Activated CD4-positive, alpha-beta T cell treated with anti-CD3 and anti-CD28 coated beads, Interleukin-10, Interleukin-2, amounts not matched to agents 100 ng/mL and 50 ng/mL, durations not matched to agents 16 hours and 8 hours (primary cell): ENCODE results near the gene TNXB.
"Not testable (repeated sequence)": the region's sequence is repeated elsewhere in the genome, so short reads cannot be mapped to it uniquely, and the experiment has no call there.

Source experiments
- DNase-seq: peaks from one replicate; pipeline ENCODE4 v3.0.0-alpha.2; 2020

Gene TNXB

GRCh38 chr6:32084780-32085179, 24.4 kb downstream of the TNXB start:
- no peak for DNase-seq

GRCh38 chr6:32083812-32084768, 25.0 kb downstream of the TNXB start:
- no peak for DNase-seq

DNA sequence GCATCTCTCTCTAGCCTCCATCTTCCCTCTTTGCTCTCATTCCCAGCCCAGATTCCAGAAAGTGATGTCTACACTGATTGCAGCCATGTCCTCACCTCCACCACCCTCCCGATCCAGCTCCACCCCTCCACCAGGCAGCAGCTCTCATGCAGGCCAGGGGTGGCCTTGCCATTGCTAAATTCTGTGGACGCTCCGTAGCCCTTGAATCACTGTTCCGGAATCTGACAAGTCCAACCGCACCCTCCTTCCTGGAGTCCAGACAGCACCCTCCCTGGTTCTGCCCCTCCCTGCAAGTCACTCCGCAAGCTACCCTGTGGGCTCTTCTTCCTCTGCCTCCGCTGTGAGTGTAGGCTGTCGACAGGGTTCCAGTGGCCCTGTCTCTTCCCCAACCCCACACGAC, 26.2 kb downstream of the TNXB start:
- no peak for DNase-seq

- no peak for DNase-seq
Observed at GRCh38 chr6:32082478-32082877, 26.7 kb downstream of the TNXB start.

GRCh38 chr6:32081168-32081990, 27.8 kb downstream of the TNXB start:
- DNase-seq, result no peak

DNA sequence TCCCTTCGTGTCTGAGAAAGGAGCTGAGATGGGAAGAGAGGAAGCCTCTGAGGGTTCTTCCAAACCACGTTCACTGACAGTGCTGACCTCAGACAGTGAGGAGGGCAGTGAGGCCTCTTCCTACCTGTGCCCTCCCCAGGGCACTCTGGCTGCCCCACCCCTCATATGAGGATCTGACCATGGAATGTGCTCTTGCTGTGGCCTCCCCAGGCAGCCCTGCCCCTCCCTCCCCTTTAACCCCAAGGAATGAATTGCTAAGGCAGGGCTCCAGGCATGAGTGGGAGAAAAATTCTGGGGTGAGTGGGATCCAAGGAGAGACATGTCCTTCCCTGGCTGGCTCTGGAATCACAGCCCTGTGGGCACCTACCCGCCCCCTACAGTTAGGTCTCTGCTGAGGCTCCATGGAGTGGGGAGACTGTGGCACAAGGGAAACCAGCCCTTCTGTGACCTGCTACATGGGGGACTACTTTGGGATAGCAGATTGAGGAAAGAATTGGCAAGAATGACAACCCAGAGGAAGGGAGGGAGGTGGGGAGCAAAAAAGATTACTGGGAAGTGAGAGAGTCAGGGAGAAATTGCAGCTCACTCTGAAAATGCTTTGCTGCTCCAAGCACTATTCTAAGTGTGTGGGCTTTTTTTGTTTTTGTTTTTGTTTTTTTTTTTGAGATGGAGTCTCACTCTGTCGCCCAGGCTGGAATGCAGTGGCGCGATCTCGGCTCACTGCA, 29.4 kb downstream of the TNXB start:
- no peak for DNase-seq

DNA sequence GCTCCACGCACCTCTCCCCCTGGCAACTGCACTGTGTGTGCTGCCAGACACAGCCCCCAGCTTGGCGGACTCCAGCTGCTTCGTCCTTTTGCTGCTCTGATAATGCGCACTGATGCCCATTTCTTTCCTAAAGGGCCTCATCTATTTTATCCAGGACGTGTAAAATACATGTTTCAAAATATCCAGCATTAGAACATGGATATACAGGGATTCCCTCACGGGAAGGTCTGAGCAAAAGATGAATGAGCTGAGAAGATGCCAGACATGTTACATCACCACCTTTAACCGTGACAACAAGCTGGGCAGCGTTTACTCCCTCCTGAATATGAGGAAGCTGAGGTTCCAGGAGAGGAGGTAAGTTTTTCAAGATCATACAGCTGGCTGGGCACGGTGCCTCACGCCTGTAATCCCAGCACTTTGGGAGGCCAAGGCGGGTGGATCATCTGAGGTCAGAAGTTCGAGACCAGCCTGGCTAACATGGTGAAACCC, 32.8 kb downstream of the TNXB start:
- DNase-seq, result no peak

DNA sequence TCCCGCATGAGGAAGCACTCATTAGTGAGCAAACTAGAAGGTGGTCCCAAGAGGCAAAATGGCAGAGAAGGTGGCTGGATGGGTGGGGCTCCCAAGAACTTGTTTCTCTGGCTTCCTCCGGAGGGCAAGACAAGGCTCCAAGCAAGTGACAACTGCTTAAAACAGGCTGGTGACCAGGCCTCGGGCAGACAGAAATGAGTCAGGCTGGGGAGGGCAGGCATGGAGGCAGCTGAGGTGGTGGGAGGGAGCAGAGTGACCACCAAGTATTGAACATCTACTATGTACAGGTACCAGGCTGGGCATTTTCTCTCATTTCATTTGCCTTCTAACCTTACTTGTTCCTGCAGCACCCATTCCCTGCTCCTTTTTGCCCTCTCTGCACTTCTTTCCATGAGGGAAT, 33.4 kb downstream of the TNXB start:
- no peak for DNase-seq

GRCh38 chr6:32074996-32075532, 34.1 kb downstream of the TNXB start:
- DNase-seq, result no peak

DNA sequence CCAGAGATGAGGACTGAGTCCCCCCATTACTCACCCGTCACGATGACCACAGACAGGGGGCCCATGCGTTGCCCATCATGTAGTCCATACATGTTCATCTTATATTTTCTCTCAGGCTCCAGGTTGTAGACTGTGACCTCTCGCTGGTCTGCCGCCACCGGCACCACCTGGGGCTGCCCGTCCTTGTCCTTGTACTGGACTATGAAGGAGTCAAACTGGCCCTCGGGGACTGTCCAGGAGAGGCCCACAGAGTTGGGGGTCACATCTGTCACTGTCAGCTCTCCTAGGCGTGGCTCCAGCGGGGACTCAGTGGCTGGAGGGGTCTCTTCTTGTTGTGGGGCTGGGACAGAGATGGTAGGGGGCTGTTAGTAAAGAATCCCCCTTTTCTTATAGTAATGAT, 35.5 kb downstream of the TNXB start:
- no peak for DNase-seq

DNA sequence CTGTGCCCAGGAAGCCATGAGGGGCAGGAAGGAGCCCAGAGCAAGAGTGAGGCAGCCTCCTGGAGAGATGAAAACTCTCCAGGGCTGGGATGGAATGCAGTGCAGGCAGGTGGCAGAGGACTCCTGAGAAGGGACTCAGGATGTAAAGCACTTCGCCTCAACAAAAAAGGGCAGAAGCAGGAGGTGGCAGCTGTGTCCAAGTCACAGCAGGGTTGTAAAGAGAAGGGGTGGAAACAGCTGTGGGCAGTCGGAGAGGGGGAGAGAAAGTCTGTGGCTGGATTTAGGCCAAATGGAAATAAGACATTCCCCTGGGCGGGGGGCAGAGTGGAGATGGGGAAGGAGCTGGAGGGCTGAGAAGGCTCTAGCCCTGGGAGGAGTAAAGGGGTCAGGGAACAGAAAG, 36.0 kb downstream of the TNXB start:
- no peak for DNase-seq

DNA sequence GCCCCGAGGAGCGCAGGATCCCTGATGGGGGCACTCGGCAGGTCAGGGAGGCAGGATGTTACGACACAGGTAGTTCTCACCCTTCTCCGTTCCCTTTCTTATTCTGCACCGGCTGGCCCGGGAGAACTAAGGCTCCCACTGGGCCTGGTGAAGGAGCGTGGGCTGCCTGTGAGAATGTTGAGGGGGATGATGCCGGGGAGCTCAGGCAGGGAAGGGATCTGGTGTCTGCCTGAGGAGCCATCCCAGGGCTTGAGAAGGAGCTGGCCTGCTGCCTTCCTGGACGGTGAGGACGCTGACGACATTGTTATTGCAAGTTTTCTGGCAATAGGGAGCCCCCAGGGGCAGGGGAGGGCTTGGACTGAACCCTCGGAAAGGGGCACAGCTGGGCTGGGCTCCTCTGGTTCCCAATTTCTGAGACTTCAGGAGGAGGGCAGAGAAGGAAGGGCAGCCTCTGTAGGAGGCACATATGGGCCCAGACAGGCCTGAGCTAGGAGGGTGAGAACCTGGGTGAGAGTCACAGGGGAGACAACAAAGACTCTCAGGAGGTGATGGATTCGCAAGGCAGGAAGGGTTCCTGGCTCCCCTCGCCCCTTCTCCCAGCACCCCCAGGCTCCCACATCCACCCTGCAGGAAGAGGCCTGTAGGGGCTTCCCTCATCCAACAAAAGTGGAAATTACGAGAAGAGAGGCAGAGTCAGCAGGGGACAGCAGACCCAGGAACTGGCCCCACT, 38.2 kb downstream of the TNXB start:
- DNase-seq, result no peak

DNA sequence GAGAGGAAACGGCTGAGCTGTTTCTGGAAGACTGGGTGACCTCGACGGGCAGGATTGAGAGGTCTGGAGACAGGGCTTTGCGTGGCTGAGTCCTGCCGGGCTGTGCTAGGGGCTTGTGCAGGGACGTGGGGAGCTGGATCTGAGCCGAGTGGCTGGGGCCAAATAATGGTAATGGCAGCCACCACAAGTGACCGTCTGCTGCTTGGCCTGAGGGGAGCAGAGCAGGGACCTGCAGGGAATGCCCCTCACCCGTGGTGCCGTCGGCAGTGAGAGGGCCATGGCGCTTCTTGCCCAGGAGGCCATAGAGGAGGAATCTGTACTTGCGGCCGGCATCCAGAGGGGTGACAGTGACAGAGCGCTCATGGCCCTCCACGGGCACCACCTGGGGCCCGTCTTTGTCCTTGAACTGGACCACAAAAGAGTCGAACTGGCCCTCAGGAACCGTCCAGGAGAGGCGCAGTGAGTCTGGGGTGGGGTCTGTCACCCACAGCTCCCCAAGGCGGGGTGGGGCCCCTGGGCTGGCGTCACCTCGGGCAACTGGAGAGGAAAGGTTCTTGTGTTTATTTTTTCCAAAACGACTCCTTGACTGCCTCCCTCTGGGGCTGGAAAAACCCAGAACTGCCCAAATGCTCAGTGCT, 39.1 kb downstream of the TNXB start:
- DNase-seq, result no peak

- DNase-seq, result no peak
Observed at GRCh38 chr6:32069460-32069859, 39.7 kb downstream of the TNXB start.

DNA sequence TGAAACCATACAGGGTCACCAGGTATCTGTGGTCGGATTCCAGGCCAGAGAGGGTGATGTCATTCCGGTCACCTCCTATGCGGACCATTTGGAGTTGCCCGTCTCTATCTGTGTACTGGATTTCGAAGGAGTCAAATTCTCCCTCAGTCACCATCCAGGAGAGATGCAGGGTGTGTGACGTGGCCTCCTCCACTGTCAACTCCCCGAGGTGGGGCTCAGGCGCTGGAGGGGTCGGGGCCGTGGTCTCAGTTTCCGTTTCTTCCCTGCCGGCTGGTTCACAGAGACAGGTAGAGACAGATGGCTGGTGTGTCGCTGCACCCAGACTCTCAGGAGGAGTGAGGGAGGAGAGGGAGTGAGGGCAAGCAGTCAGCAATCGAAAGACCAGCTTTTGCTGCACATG, 40.3 kb downstream of the TNXB start:
- no peak for DNase-seq

- not testable (repeated sequence) for DNase-seq
Observed at GRCh38 chr6:32068315-32068714, 40.8 kb downstream of the TNXB start.

DNA sequence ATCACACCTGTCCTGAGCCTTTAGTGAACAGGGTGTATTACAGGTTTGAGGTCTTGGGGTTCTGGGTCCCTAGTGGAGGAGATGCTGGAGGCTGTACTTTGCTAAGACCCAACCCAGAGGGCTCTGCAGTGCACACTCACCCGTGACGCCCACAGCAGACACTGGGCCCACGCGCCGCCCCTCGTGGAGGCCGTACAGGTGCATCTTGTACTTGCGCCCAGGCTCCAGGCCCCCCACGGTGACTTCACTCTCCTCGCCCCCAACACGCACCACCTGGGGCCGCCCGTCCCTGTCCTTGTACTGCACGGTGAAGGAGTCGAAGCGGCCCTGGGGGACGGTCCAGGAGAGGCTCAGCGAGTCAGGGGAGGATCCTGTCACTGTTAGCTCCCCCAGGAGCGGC, 41.6 kb downstream of the TNXB start:
- not testable (repeated sequence) for DNase-seq

GRCh38 chr6:32064706-32065105, 44.4 kb downstream of the TNXB start:
- DNase-seq, result no peak

DNA sequence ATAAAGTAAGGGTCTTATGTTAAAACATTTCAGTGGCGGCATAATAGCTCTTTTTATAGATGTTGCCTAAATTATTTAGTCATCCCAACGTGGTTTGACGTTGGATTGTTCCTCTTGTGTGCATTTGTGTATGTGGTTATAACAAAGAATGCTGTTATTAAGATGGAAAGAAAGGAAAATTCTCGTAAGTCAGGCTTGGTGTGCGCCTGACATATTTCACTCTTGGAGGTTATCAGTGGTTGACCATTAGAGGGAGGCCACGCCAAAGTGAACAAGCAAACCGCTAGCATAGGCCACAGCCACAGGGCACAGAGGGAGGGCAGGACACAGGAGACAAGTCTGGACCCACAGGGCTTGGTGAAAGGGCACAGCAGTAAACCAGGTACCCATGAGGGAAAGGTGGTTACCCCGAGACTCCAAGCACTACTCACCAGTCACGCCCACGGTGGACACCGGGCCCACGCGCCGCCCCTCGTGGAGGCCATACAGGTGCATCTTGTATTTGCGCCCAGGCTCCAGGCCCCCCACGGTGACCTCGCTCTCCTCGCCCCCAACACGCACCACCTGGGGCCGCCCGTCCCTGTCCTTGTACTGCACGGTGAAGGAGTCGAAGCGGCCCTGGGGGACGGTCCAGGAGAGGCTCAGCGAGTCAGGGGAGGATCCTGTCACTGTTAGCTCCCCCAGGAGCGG, 48.0 kb downstream of the TNXB start:
- no peak for DNase-seq

DNA sequence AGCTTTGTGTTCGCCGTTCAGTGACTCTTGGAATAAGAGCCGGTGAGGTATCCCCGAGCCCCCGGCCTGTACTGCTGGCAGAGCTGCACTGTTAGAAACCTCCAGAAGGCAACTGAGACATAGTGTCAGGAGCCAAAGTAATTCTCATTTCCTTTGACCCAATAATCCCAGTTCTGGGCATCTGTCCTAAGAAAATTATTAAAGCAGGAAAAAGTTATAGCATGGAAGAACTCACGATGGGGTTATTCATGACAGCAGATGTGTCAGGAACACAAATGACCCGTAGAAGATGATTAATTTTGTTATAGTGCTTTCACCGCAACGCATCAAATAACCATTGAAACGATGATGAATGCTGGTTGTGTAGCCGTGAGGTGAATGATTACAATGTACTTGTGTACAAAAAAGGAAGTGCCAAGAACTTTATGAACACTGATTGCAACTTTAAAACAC, 50.6 kb downstream of the TNXB start:
- DNase-seq, result no peak

- DNase-seq, result no peak
Observed at GRCh38 chr6:32057966-32058365, 51.2 kb downstream of the TNXB start.
